Nephron progenitor cell (in vitro differentiated cells): ENCODE data around the gene PRR23B.

ENCODE experiments used
- DNase-seq: peaks from one replicate; pipeline ENCODE4 v3.0.0; 2021
- H3K27ac Mint-ChIP-seq: 2 replicates; pipeline ENCODE4 v1.8.0; 2021; ENCODE audit warnings: mild to moderate bottlenecking, moderate library complexity, mixed read lengths
- H3K27me3 Mint-ChIP-seq: 2 replicates; pipeline ENCODE4 v1.8.0; 2021; ENCODE audit warnings: mild to moderate bottlenecking, low read depth, mixed read lengths; ENCODE audit not compliant: poor library complexity
- H3K36me3 Mint-ChIP-seq: 2 replicates; pipeline ENCODE4 v1.8.0; 2021; ENCODE audit warnings: low read depth, mixed read lengths
- H3K4me1 Mint-ChIP-seq: 2 replicates; pipeline ENCODE4 v1.8.0; 2021; ENCODE audit warnings: mixed read lengths
- H3K4me3 Mint-ChIP-seq: 2 replicates; pipeline ENCODE4 v1.8.0; 2021; ENCODE audit warnings: mild to moderate bottlenecking, moderate library complexity, mixed read lengths
- H3K9me3 Mint-ChIP-seq: 2 replicates; pipeline ENCODE4 v1.8.0; 2021; ENCODE audit warnings: mild to moderate bottlenecking, moderate library complexity, mixed read lengths
- CTCF ChIP-seq: fragments of 200-600 bp; sonication (generic); IDR thresholded peaks from 2 replicates; pipeline ENCODE4 v1.5.0; 2021; ENCODE audit warnings: antibody characterized with exemption

Gene PRR23B

GRCh38 chr3:139020868-139021234, at the start of gene PRR23B:
TSS of gene PRR23B (minus strand) at chr3:139020926. CDS start at chr3:139020661, 265 bp downstream.
- peaks cover 18% of the 10 kb centered on the region for H3K9me3 Mint-ChIP-seq
- H3K27ac Mint-ChIP-seq = no peak within 1 kb of the TSS
- peak; percentile 14 for TF ChIP-seq CTCF
- no peak within 1 kb of the TSS for H3K4me3 Mint-ChIP-seq
- no peaks in the 10 kb centered on the region for H3K4me1 Mint-ChIP-seq
- H3K27me3 Mint-ChIP-seq = no peaks in the 10 kb centered on the region
- no peak for DNase-seq
- peaks cover 7% of the 10 kb centered on the region for H3K36me3 Mint-ChIP-seq

- Mint-ChIP-seq H3K4me3 (no peak overlapping the region), H3K4me1 (no peaks in the 10 kb centered on the region), H3K27me3 (peaks cover 11% of the 10 kb centered on the region), H3K36me3 (no peaks in the 10 kb centered on the region), H3K9me3 (no peaks in the 10 kb centered on the region), H3K27ac (no peak overlapping the region)
- no peak for TF ChIP-seq CTCF
- DNase-seq = no peak
Observed at GRCh38 chr3:139062918-139063317, 42.2 kb upstream of the PRR23B start.

GRCh38 chr3:139052802-139053600, 32.3 kb upstream of the PRR23B start:
- Mint-ChIP-seq H3K27me3 (peaks cover 21% of the 10 kb centered on the region), H3K27ac (no peak overlapping the region), H3K4me3 (no peak overlapping the region), H3K36me3 (peaks cover 4% of the 10 kb centered on the region), H3K4me1 (no peaks in the 10 kb centered on the region), H3K9me3 (peaks cover 40% of the 10 kb centered on the region)
- no peak for DNase-seq
- no peak for TF ChIP-seq CTCF

GRCh38 chr3:139044366-139045210, 23.9 kb upstream of the PRR23B start, which contains the start of gene PRR23C:
TSS of gene PRR23C (minus strand) at chr3:139044892. CDS start at chr3:139044620, 272 bp downstream.
- peaks cover 3% of the 10 kb centered on the region for H3K27me3 Mint-ChIP-seq
- H3K4me3 Mint-ChIP-seq = no peak within 1 kb of the TSS
- peaks cover 34% of the 10 kb centered on the region for H3K9me3 Mint-ChIP-seq
- TF ChIP-seq CTCF = no peak
- peaks cover 5% of the 10 kb centered on the region for H3K36me3 Mint-ChIP-seq
- no peaks in the 10 kb centered on the region for H3K4me1 Mint-ChIP-seq
- H3K27ac Mint-ChIP-seq = no peak within 1 kb of the TSS
- DNase-seq = no peak

GRCh38 chr3:139043554-139044365, 23.0 kb upstream of the PRR23B start:
- Mint-ChIP-seq H3K9me3 (peaks cover 34% of the 10 kb centered on the region), H3K4me1 (no peaks in the 10 kb centered on the region)

More at GRCh38 chr3:139043554-139044365, 23.0 kb upstream of the PRR23B start:
- no peak overlapping the region for H3K4me3 Mint-ChIP-seq
- DNase-seq = no peak
- TF ChIP-seq CTCF = no peak
- H3K27me3 Mint-ChIP-seq = peaks cover 3% of the 10 kb centered on the region
- H3K27ac Mint-ChIP-seq = no peak overlapping the region
- H3K36me3 Mint-ChIP-seq = peaks cover 5% of the 10 kb centered on the region
